ENCODE data around the gene HIPK2. TPM values are rescaled to one million over a fixed set of nuclear protein-coding genes. Genes with fewer than 3 reads are reported as not detected.
"Not testable (repeated sequence)": the region's sequence is repeated elsewhere in the genome, so short reads cannot be mapped to it uniquely, and the experiment has no call there.

The HIPK2 gene
- total RNA-seq, 1 experiment from 2014 or later = 8.6 TPM

DNA sequence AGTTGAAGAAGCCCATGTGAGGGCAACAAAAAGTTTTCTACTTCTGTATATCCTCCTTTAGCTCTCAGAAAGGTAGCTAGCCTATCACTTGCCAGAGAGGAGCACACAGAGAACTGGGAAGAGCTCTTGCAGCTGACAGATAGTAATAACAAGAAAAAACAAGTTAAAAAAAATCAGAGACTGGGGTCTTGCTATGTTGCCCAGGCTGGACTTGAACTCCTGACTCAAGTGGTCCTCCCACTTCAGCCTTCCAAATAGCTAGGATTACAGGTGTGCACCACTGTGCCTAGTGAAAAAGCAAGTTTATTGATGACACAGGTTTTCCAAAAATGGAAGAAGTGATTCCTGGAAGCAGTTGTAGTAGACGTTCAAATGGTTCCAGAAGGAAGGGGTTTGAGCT lies 160.7 kb downstream of the HIPK2 start:
- H3K36me3 ChIP-seq (replicated peaks; ENCODE audit: control insufficient read depth, insufficient read depth, low read length) = no peaks in the 10 kb centered on the region; the same call in 1 of the 2 replicates
- no peaks in the 10 kb centered on the region for H3K27me3 ChIP-seq (ENCODE audit: control insufficient read depth, insufficient read depth, low read length)
- DNase-seq = no peak
- no peak overlapping the region for H3K4me3 ChIP-seq (ENCODE audit: insufficient read depth, low read depth, low read length)

DNA sequence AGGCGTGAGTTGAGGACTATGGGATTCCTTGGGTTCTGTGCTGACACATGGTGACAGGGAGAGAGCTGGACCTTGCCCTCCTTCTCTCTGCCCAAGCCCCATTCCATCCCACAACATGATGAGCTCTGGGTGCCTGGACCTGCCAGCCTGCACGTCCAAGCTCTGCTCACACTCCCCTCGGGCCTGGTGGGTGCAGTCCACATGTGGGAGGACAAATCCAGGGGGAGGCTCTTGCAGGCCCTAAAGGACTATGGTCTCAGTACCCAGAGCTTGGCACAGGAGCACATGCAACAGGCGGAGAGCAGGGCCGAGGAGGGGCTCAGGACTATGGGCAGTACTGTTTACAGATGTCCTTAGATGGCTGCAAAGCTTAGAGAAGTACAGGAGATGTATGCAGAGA lies 162.9 kb downstream of the HIPK2 start:
- Histone ChIP-seq H3K27me3 (ENCODE audit: control insufficient read depth, insufficient read depth, low read length) (no peaks in the 10 kb centered on the region), H3K4me3 (ENCODE audit: insufficient read depth, low read depth, low read length) (no peak overlapping the region), H3K36me3 (replicated peaks; ENCODE audit: control insufficient read depth, insufficient read depth, low read length) (no peaks in the 10 kb centered on the region; the same call in 1 of the 2 replicates)
- DNase-seq = no peak

DNA sequence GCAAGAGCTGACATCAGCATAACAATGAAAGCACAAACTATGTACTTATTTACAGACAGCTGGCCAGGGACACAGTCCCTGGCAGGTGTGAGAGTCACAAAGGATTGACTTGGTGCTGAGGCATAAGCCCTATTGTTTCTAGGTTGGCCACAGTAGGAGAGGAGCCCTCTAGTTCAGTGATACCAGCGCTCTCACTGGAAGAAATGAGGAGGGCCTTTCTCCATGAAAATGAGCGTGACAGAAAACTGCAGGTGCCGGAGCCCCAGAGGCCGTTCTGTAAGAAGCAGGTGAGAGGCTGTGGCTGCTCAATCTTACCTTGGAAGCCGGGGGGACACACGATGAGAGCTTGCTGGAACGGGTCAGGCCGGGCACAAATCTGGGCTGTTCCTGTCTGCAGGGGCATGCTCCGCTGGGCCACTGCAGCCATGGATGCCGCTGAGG lies 163.8 kb downstream of the HIPK2 start:
- peak; percentile 75 for DNase-seq
- no peaks in the 10 kb centered on the region for H3K27me3 ChIP-seq (ENCODE audit: control insufficient read depth, insufficient read depth, low read length)
- no peak overlapping the region for H3K4me3 ChIP-seq (ENCODE audit: insufficient read depth, low read depth, low read length)
- no peaks in the 10 kb centered on the region for H3K36me3 ChIP-seq (replicated peaks; ENCODE audit: control insufficient read depth, insufficient read depth, low read length)

DNA sequence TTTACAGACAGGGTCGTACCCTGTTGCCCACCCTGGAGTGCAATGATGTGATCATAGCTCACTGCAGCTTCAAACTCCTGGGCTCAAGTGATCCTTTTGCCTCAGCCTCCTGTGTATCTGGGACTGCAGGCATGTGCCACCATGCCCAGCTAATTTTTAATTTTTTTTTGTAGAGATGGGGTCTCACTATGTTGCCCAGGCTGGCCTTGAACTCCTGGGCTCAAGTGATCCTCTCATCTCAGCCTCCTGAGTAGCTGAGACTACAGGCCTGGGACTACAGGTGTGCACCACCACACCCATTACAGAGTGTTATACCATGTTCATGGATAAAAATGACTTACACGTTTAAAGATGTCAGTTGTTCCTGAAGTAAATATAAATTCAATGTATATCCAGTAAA lies 166.2 kb downstream of the HIPK2 start:
- not testable (repeated sequence) for H3K36me3 ChIP-seq (replicated peaks; ENCODE audit: control insufficient read depth, insufficient read depth, low read length); H3K27me3 ChIP-seq (ENCODE audit: control insufficient read depth, insufficient read depth, low read length); DNase-seq; H3K4me3 ChIP-seq (ENCODE audit: insufficient read depth, low read depth, low read length)

DNA sequence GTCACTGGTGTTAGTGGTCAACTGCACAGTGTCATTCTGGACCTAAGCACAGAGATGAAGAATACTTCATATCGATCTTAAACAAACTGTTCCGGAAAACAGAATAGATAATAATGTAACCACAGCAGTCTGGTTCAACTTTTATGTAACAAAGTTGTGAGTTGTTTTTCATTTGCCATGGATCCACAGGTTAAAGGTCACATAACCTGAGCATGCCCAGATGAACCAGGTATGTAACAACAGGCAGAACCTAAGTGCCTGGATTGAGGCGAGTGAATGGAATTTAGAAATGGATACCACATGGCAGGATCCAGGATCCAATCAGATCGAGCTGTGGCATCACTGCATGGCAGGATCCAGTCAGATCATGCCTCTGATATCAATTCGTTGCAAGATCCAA lies 167.2 kb downstream of the HIPK2 start:
- no peaks in the 10 kb centered on the region for H3K27me3 ChIP-seq (ENCODE audit: control insufficient read depth, insufficient read depth, low read length)
- H3K36me3 ChIP-seq (replicated peaks; ENCODE audit: control insufficient read depth, insufficient read depth, low read length) = no peaks in the 10 kb centered on the region
- DNase-seq = no peak
- H3K4me3 ChIP-seq (ENCODE audit: insufficient read depth, low read depth, low read length) = no peak overlapping the region

DNA sequence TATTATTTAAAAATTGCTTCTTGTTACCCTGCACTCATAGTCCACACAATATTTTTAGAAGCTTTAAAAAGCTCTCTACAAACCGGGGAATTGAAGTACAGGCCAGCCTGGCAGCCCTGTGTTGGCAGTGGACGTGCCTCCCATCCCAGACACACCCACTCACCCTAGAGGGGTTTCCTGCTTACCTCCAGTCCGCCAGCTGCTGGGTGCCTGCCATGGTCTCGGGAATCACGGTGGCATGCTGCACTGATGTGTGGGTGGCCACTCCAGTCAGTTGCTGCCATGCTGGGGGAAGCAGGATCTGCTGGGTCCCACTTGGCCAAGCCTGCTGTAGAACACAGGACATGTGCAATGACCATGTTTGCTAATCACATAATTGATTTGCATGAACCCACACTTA lies 173.9 kb downstream of the HIPK2 start:
- no peaks in the 10 kb centered on the region; the same call in none of the 2 replicates for H3K36me3 ChIP-seq (replicated peaks; ENCODE audit: control insufficient read depth, insufficient read depth, low read length)
- no peaks in the 10 kb centered on the region for H3K27me3 ChIP-seq (ENCODE audit: control insufficient read depth, insufficient read depth, low read length)
- H3K4me3 ChIP-seq (ENCODE audit: insufficient read depth, low read depth, low read length) = no peak overlapping the region
- DNase-seq = no peak

DNA sequence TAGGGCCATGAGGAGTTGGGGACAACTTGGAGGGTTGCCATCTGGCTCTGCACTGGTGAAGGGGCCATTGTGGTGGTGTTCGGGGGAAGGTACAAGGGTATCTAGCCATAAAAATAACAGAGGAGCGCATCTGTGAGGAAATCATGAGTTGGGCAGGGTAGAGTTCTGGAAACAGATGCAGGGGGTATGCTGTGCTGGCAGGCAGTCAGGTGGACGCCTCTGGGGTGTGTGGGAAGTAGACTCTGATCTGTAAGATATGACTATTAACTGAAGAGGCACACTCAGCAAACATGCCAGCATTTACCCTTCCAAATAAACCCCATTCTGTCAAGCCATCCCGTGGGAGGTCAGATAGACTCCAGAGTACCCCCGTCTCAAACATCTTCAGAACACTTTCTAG lies 174.5 kb downstream of the HIPK2 start:
- no peak for DNase-seq
- Histone ChIP-seq H3K36me3 (replicated peaks; ENCODE audit: control insufficient read depth, insufficient read depth, low read length) (no peaks in the 10 kb centered on the region; the same call in none of the 2 replicates), H3K4me3 (ENCODE audit: insufficient read depth, low read depth, low read length) (no peak overlapping the region), H3K27me3 (ENCODE audit: control insufficient read depth, insufficient read depth, low read length) (no peaks in the 10 kb centered on the region)

DNA sequence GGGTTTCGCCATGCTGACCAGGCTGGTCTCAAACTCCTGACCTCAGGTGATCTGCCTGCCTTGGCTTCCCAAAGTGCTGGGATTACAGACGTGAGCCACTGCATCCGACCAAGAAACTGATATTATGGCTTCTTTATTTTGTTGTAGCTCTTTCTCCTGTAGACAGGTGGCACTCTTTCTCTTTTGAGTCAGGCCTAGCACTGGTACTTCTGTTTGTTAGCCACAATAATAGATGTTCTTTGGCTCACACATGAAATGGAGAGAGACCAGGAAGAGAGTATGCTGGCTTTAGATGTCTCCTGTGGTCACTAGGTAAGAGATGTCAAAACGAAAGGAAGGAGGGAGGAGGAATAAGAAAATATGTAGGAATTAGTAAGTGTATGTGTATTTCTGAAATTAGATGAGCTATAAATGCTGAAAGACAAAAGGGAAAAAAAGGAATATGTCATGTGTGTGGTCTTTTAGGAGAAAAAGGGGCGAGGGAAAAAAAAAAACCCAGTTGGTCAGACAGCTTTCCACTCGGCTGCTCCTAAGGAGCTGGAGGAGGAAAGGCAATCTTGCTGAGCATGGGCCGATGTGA lies 175.6 kb downstream of the HIPK2 start:
- Histone ChIP-seq H3K4me3 (ENCODE audit: insufficient read depth, low read depth, low read length) (no peak overlapping the region), H3K36me3 (replicated peaks; ENCODE audit: control insufficient read depth, insufficient read depth, low read length) (no peaks in the 10 kb centered on the region; the same call in none of the 2 replicates), H3K27me3 (ENCODE audit: control insufficient read depth, insufficient read depth, low read length) (no peaks in the 10 kb centered on the region)
- peak; percentile 66 for DNase-seq

DNA sequence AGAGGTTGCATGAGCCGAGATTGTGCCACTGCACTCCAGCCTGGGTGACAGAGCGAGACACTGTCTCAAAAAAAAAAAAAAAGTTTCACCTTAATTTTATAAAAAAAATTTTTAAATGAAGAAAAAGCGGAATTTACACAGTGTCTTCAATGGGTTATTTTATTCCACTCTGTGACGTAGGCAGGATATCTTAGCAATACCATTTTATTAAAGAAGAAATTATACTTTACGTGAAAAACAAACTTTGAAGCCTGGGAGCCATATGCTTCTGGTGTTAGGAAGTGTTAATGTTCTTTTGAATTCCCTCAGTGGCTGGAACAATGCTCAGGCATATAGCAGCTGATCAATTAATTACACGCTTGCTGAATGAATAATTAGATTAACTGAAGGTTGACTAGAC lies 176.6 kb downstream of the HIPK2 start:
- Histone ChIP-seq H3K36me3 (replicated peaks; ENCODE audit: control insufficient read depth, insufficient read depth, low read length) (peaks cover 1% of the 10 kb centered on the region), H3K4me3 (ENCODE audit: insufficient read depth, low read depth, low read length) (no peak overlapping the region), H3K27me3 (ENCODE audit: control insufficient read depth, insufficient read depth, low read length) (no peaks in the 10 kb centered on the region)
- no peak for DNase-seq

DNA sequence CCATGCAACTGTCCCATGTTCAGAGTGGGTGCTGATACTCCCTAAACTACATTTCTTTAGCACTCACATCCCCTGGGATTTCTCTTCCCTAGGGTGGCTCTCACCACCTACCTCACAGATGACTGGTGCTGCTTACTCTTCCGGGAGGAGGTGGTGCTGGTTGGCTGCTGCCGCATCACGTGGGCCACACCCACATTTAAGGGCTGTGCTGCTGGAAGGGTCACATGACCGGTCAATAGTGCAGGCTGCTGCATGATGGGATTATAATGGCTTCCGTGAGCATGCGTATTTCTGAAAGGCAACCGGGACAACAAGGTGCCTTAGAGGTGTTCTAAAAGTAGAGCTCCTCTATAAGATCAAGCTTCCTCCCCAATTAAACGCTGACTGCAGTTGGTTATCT lies 177.5 kb downstream of the HIPK2 start:
- Histone ChIP-seq H3K4me3 (ENCODE audit: insufficient read depth, low read depth, low read length) (no peak overlapping the region), H3K36me3 (replicated peaks; ENCODE audit: control insufficient read depth, insufficient read depth, low read length) (peaks cover 1% of the 10 kb centered on the region), H3K27me3 (ENCODE audit: control insufficient read depth, insufficient read depth, low read length) (no peaks in the 10 kb centered on the region)
- DNase-seq = no peak

DNA sequence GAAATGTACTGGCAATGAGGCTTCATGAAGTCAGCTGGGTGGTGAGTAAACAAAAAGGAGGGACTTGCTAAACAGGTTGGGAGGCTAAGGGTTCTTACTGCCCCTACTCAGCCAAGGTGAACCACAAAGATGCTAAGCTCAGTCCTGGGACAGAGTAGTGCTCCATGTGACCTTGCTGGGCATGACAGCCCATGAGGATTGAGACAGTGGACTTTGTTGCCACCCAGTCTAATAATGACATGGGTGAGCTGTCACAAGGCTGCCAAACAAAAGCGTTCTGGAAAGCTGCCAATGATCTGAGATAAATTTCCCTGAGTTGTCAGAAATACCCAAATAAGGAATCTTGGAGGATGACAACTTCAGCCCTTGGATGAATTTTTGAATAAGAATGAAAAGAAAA lies 179.2 kb downstream of the HIPK2 start:
- DNase-seq = no peak
- Histone ChIP-seq H3K4me3 (ENCODE audit: insufficient read depth, low read depth, low read length) (no peak overlapping the region), H3K36me3 (replicated peaks; ENCODE audit: control insufficient read depth, insufficient read depth, low read length) (peaks cover 2% of the 10 kb centered on the region), H3K27me3 (ENCODE audit: control insufficient read depth, insufficient read depth, low read length) (no peaks in the 10 kb centered on the region)

DNA sequence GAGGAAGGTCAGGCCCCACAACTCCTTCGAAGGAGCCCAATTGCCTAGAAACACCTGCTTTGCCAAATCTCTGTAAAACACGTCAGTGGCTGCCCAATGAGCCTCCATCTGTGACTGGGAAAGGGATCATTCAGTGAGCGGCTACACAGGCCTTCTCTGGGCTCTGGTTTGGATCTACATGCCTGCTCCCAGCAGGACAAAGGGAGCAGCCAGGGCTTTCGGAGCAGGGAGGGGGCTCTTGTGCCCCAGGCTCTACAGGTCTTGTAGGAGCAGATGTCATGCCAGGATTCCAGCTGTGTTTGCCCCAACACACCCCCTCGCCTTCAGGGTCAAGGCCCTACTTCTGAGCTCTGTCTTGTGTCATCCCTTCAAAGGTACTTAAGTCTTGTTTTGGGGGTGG lies 180.8 kb downstream of the HIPK2 start:
- H3K4me3 ChIP-seq (ENCODE audit: insufficient read depth, low read depth, low read length) = no peak overlapping the region
- H3K36me3 ChIP-seq (replicated peaks; ENCODE audit: control insufficient read depth, insufficient read depth, low read length) = peaks cover 2% of the 10 kb centered on the region
- H3K27me3 ChIP-seq (ENCODE audit: control insufficient read depth, insufficient read depth, low read length) = no peaks in the 10 kb centered on the region
- no peak for DNase-seq

DNA sequence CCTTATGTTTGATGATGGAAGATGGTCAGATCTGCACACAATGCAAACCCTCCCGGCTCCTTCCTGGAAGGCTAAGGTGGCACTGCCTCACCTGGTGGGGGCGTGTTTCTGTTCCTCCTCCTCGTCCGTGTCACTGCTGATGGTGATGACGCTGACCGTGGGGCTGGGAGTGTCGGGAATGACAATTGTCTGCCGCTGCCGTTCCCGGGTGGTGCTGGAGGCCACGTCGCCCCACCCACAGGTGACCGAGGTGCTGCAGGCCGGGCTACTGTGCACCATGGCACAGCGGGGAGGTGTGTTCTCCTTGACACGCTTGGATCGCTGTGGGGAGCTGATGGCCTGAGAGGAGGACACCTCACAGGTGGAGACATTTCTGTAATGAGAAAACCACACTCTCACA lies 181.2 kb downstream of the HIPK2 start:
- Histone ChIP-seq H3K36me3 (replicated peaks; ENCODE audit: control insufficient read depth, insufficient read depth, low read length) (peaks cover 2% of the 10 kb centered on the region), H3K4me3 (ENCODE audit: insufficient read depth, low read depth, low read length) (no peak overlapping the region), H3K27me3 (ENCODE audit: control insufficient read depth, insufficient read depth, low read length) (no peaks in the 10 kb centered on the region)
- no peak for DNase-seq

DNA sequence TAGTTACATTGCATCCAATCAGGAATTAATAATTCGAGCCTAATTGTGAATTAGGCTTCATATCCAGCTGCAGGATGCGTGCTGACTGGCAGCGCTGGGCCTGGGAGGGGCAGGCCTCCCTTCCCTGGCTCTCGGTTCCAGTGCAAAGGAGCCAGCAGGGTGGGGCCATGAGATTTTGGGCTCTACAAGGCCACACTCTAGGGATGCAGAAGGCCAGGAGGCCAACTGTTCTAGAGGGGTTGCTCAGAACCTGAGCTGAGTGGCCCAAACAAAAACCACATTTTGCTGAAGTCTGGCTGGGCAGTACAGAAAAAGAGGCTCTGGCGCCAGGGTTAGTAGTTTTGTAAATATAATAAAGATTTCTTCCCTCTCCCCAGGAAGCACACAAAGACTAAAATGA lies 182.0 kb downstream of the HIPK2 start:
- no peaks in the 10 kb centered on the region for H3K27me3 ChIP-seq (ENCODE audit: control insufficient read depth, insufficient read depth, low read length)
- no peak for DNase-seq
- no peak overlapping the region for H3K4me3 ChIP-seq (ENCODE audit: insufficient read depth, low read depth, low read length)
- peaks cover 2% of the 10 kb centered on the region for H3K36me3 ChIP-seq (replicated peaks; ENCODE audit: control insufficient read depth, insufficient read depth, low read length)

DNA sequence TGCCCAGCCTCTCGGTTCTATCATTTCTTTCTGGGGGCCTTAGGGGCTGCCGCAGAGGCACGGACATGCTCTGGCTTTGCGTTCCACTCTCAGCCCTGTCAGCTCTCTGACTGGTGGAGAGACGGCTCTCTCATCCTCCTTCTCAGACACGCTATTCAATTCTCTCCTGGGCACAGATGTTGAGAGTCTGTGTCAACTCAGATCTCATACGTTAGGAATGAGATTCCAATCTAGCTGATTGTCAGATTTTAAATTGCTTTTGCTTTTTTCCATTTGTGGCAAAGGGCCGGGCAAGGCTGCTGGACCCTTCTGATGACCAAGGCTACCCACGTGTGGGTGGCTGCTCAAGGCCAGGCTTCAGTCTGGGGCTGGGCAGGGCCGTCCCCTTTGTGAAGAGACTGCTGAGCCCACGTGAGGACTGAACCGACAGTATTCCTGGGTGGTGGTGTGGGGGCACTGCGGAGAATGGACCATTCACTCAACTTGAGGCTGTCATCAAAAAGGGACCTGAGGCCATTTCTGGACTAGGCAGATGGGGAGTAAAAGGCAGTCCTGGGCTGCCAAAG lies 182.8 kb downstream of the HIPK2 start:
- DNase-seq = no peak
- H3K27me3 ChIP-seq (ENCODE audit: control insufficient read depth, insufficient read depth, low read length) = no peaks in the 10 kb centered on the region
- no peak overlapping the region for H3K4me3 ChIP-seq (ENCODE audit: insufficient read depth, low read depth, low read length)
- peaks cover 2% of the 10 kb centered on the region for H3K36me3 ChIP-seq (replicated peaks; ENCODE audit: control insufficient read depth, insufficient read depth, low read length)

DNA sequence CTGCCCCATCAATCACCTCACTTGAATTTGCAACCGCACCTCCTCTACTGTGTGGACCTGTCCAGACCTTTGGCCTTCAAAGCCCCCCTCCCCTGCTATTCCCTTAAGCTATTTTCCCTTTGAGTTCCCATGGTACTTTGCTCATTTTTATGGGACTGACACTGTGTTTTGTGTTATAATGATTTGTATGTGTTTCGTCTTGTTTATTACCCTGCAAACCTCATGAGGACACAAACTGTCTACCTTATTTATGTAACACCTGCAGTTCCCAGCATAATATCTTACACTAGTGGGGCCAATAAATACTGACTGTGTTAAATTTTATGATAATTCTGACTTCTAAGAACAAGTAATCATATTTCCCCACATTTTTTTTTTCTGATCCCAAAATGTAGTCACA lies 183.7 kb downstream of the HIPK2 start:
- DNase-seq = no peak
- Histone ChIP-seq H3K4me3 (ENCODE audit: insufficient read depth, low read depth, low read length) (no peak overlapping the region), H3K36me3 (replicated peaks; ENCODE audit: control insufficient read depth, insufficient read depth, low read length) (peaks cover 2% of the 10 kb centered on the region), H3K27me3 (ENCODE audit: control insufficient read depth, insufficient read depth, low read length) (no peaks in the 10 kb centered on the region)
